ENCODE results near the gene TSEN54. TPM values are rescaled to one million over a fixed set of nuclear protein-coding genes. Genes with fewer than 3 reads are reported as not detected.
A peak's percentile ranks its signal among the peaks of the same experiment; 100 is the strongest.

The TSEN54 gene
- polyA plus RNA-seq, 1 of the 3 experiments (the other 2 are of a cell fraction) = 29.8 TPM

- Histone ChIP-seq H3K9me2 (no peaks in the 10 kb centered on the region), H3K79me2 (ENCODE audit: insufficient read depth) (0 out of 2 replicates have a peak, but pooled peaks cover 3% of the 10 kb centered on the region), H3F3A (replicated peaks; ENCODE audit: insufficient read depth) (no peaks in the 10 kb centered on the region), H3K4me2 (no peak overlapping the region), H3K27me3 (ENCODE audit: insufficient read depth) (no peaks in the 10 kb centered on the region), H2AFZ (ENCODE audit: low read depth) (no peak overlapping the region), H3K4me1 (ENCODE audit: control insufficient read depth in 1 of 2, insufficient read depth in 2 of 2, low read depth in 1 of 2, low read length in 1 of 2) (peaks cover 0 to 10% of the 10 kb centered on the region in 2 experiments; a peak in 1 of 4 replicates), H3K4me3 (ENCODE audit: low read depth in 2 of 2, low read length in 1 of 2) (no peak overlapping the region), H4K20me1 (ENCODE audit: insufficient read depth) (peaks cover 8% of the 10 kb centered on the region; the same call in 1 of the 2 replicates), H3K9ac (no peak overlapping the region), H3K9me3 (no peaks in the 10 kb centered on the region), H3K27ac (ENCODE audit: low read depth in 2 of 2, low read length in 1 of 2) (no peak overlapping the region), H3K36me3 (replicated peaks in 1 of 2; ENCODE audit: control insufficient read depth in 1 of 2, insufficient read depth in 2 of 2, low read length in 1 of 2) (peaks cover 0 to 47% of the 10 kb centered on the region in 2 experiments)
- ChIA-PET CTCF (interaction anchor here (1.0 to 2.0 kb wide), 5 partner anchors 10 to 258 kb away, joined by 3 to 7 read pairs (median 3); partner anchors contain the start of genes MIF4GD and TSEN54), POLR2A (interaction anchor here (1.2 to 1.9 kb wide), 2 partner anchors 9 to 11 kb away, joined by 3 to 7 read pairs; no protein-coding TSS in a partner anchor)
- DNase-seq = peak; percentile 36
- 76% methylated on average over 11 of the region's 14 CpGs for WGBS (ENCODE audit: low lambda C conversion rate)
- TF ChIP-seq, protein P1, sequence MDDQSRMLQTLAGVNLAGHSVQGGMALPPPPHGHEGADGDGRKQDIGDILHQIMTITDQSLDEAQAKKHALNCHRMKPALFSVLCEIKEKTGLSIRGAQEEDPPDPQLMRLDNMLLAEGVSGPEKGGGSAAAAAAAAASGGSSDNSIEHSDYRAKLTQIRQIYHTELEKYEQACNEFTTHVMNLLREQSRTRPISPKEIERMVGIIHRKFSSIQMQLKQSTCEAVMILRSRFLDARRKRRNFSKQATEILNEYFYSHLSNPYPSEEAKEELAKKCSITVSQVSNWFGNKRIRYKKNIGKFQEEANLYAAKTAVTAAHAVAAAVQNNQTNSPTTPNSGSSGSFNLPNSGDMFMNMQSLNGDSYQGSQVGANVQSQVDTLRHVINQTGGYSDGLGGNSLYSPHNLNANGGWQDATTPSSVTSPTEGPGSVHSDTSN (IDR thresholded peaks at IDR 0.05) = no peak
- TF ChIP-seq SMC3 (IDR thresholded peaks at IDR 0.05; ENCODE audit: low read depth, low read length) = no peak
- TF ChIP-seq, protein P2, sequence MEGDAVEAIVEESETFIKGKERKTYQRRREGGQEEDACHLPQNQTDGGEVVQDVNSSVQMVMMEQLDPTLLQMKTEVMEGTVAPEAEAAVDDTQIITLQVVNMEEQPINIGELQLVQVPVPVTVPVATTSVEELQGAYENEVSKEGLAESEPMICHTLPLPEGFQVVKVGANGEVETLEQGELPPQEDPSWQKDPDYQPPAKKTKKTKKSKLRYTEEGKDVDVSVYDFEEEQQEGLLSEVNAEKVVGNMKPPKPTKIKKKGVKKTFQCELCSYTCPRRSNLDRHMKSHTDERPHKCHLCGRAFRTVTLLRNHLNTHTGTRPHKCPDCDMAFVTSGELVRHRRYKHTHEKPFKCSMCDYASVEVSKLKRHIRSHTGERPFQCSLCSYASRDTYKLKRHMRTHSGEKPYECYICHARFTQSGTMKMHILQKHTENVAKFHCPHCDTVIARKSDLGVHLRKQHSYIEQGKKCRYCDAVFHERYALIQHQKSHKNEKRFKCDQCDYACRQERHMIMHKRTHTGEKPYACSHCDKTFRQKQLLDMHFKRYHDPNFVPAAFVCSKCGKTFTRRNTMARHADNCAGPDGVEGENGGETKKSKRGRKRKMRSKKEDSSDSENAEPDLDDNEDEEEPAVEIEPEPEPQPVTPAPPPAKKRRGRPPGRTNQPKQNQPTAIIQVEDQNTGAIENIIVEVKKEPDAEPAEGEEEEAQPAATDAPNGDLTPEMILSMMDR (IDR thresholded peaks at IDR 0.05) = no peak
- TF ChIP-seq MEF2A (IDR thresholded peaks at IDR 0.05; ENCODE audit: borderline replicate concordance, low read depth) = no peak
- TF ChIP-seq, protein P3, sequence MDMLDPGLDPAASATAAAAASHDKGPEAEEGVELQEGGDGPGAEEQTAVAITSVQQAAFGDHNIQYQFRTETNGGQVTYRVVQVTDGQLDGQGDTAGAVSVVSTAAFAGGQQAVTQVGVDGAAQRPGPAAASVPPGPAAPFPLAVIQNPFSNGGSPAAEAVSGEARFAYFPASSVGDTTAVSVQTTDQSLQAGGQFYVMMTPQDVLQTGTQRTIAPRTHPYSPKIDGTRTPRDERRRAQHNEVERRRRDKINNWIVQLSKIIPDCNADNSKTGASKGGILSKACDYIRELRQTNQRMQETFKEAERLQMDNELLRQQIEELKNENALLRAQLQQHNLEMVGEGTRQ (IDR thresholded peaks at IDR 0.05; ENCODE audit: borderline replicate concordance, low read depth, low read length) = no peak
- no peak for TF ChIP-seq REST (IDR thresholded peaks at IDR 0.05; ENCODE audit: low read depth, low read length)
- TF ChIP-seq YY1 (IDR thresholded peaks at IDR 0.05; ENCODE audit: low read depth) = no peak
- no peak for TF ChIP-seq MAX (IDR thresholded peaks at IDR 0.05; ENCODE audit: low read depth)
These were observed 26.8 kb upstream of the TSEN54 start for GRCh38 chr17:75489511-75489955.
